G401 (cell line): Measurements from ENCODE around the gene HUNK. TPM values are rescaled to one million over a fixed set of nuclear protein-coding genes. Genes with fewer than 3 reads are reported as not detected.

ENCODE experiments used
- DNase-seq: peaks from one replicate; pipeline ENCODE4 v3.0.0-alpha.2; 2015; ENCODE audit warnings: low spot score
- in situ Hi-C: cut with HindIII; loops from 2 replicates; pipeline ENCODE4 v1.10.0; 2016; ENCODE audit warnings: low sequenced_read_pairs, mixed read lengths
- total RNA-seq: library from RNA; depleted of rRNA; stranded (reverse); fragments of >200 nt; shearing (Covaris generic); gene quantifications from 2 replicates; pipeline ENCODE4 v1.2.3, GENCODE V29; 2014

Gene HUNK
- total RNA-seq, 1 experiment from 2014 or later = 0.07 TPM

GRCh38 chr21:31985398-31985797, 112.6 kb downstream of the HUNK start:
- in situ Hi-C loops = no loop called here
- DNase-seq = no peak

- no peak for DNase-seq
- in situ Hi-C loops = no loop called here
These were observed 113.4 kb downstream of the HUNK start for GRCh38 chr21:31986035-31986856.

GRCh38 chr21:31987696-31988095, 114.9 kb downstream of the HUNK start:
- in situ Hi-C loops = no loop called here
- no peak for DNase-seq

- no peak for DNase-seq
- in situ Hi-C loops = no loop called here
These were observed 115.9 kb downstream of the HUNK start for GRCh38 chr21:31988492-31989290.

- in situ Hi-C loops = no loop called here
- no peak for DNase-seq
These were observed 118.8 kb downstream of the HUNK start for GRCh38 chr21:31991356-31992331.

- no peak for DNase-seq
- in situ Hi-C loops = no loop called here
These were observed 119.6 kb downstream of the HUNK start for GRCh38 chr21:31992391-31992790.

- DNase-seq = no peak
- in situ Hi-C loops = no loop called here
These were observed 121.3 kb downstream of the HUNK start for GRCh38 chr21:31993826-31994825.

GRCh38 chr21:31997191-31997590, 124.4 kb downstream of the HUNK start:
- DNase-seq = no peak
- in situ Hi-C loops = no loop called here

GRCh38 chr21:31999810-32000468, 127.1 kb downstream of the HUNK start:
- no peak for DNase-seq
- in situ Hi-C loops = no loop called here

GRCh38 chr21:32001390-32001789, 128.6 kb downstream of the HUNK start:
- no peak for DNase-seq
- in situ Hi-C loops = no loop called here

- in situ Hi-C loops = no loop called here
- no peak for DNase-seq
These were observed 130.6 kb downstream of the HUNK start for GRCh38 chr21:32003411-32003810.

GRCh38 chr21:32004291-32004690, 131.5 kb downstream of the HUNK start:
- in situ Hi-C loops = no loop called here
- DNase-seq = no peak

- DNase-seq = no peak
- in situ Hi-C loops = no loop called here
These were observed 134.6 kb downstream of the HUNK start for GRCh38 chr21:32007456-32007855.

- no peak for DNase-seq
- in situ Hi-C loops = no loop called here
These were observed 135.9 kb downstream of the HUNK start for GRCh38 chr21:32008714-32009113.

GRCh38 chr21:32009263-32009662, 136.4 kb downstream of the HUNK start:
- DNase-seq = no peak
- in situ Hi-C loops = no loop called here

GRCh38 chr21:32015461-32016139, 142.8 kb downstream of the HUNK start:
- no peak for DNase-seq
- in situ Hi-C loops = no loop called here

GRCh38 chr21:32018381-32018780, 145.6 kb downstream of the HUNK start:
- in situ Hi-C loops = no loop called here
- no peak for DNase-seq
